Loucy (cell line): ENCODE data around the gene ENC1.

Source experiments
- H2AFZ ChIP-seq: fragments of 200-600 bp; sonication (generic); 2 replicates; pipeline ENCODE4 v1.6.0; 2016; ENCODE audit warnings: antibody characterized with exemption, mild to moderate bottlenecking, low read length, moderate library complexity
- H3F3A ChIP-seq: fragments of 200-600 bp; 2 replicates; pipeline ENCODE4 v1.6.0; 2016; ENCODE audit warnings: antibody characterized with exemption, low read depth, mild to moderate bottlenecking
- H3K27me3 ChIP-seq: fragments of 200-600 bp; sonication (generic); 2 replicates; pipeline ENCODE4 v1.6.1; 2014; ENCODE audit warnings: low read length, mild to moderate bottlenecking; ENCODE audit not compliant: insufficient read depth, poor library complexity, severe bottlenecking
- H3K36me3 ChIP-seq: fragments of 200-600 bp; sonication (generic); 2 replicates; pipeline ENCODE4 v1.6.1; 2016; ENCODE audit warnings: low read length; ENCODE audit not compliant: insufficient read depth
- H3K4me1 ChIP-seq: fragments of 200-600 bp; sonication (generic); 2 replicates; pipeline ENCODE4 v1.5.1; 2014; ENCODE audit warnings: low read length, mild to moderate bottlenecking; ENCODE audit not compliant: insufficient read depth, poor library complexity, severe bottlenecking
- H3K4me2 ChIP-seq: fragments of 200-600 bp; sonication (generic); 2 replicates; pipeline ENCODE4 v1.6.0; 2014; ENCODE audit warnings: antibody characterized with exemption, low read length, low read depth, mild to moderate bottlenecking; ENCODE audit not compliant: poor library complexity, severe bottlenecking
- H3K4me3 ChIP-seq: fragments of 200-600 bp; sonication (generic); 2 replicates; pipeline ENCODE4 v1.5.1; 2014; ENCODE audit warnings: low read length, mild to moderate bottlenecking, mixed read lengths; ENCODE audit not compliant: poor library complexity, severe bottlenecking
- H3K79me2 ChIP-seq: fragments of 200-600 bp; sonication (generic); 2 replicates; pipeline ENCODE4 v1.6.1; 2014; ENCODE audit warnings: low read length; ENCODE audit not compliant: insufficient read depth
- H3K9ac ChIP-seq: fragments of 200-600 bp; sonication (generic); 2 replicates; pipeline ENCODE4 v1.6.0; 2014; ENCODE audit warnings: mild to moderate bottlenecking, low read depth, low read length, moderate library complexity; ENCODE audit not compliant: poor library complexity, severe bottlenecking
- H3K9me2 ChIP-seq: fragments of 200-600 bp; sonication (generic); replicated peaks from 2 replicates; pipeline ENCODE4 v1.6.1; 2016; ENCODE audit warnings: low read depth, low read length, mixed read lengths
- H3K9me3 ChIP-seq: fragments of 200-600 bp; sonication (generic); 2 replicates; pipeline ENCODE4 v1.6.1; 2014; ENCODE audit warnings: mild to moderate bottlenecking, antibody characterized with exemption, low read length, low read depth; ENCODE audit not compliant: insufficient read depth
- H4K20me1 ChIP-seq: fragments of 200-600 bp; sonication (generic); 2 replicates; pipeline ENCODE4 v1.6.0; 2014; ENCODE audit warnings: antibody characterized with exemption, low read length, mild to moderate bottlenecking; ENCODE audit not compliant: insufficient read depth, poor library complexity, severe bottlenecking
- CTCF ChIP-seq: fragments of 200-600 bp; sonication (generic); conservative IDR thresholded peaks from 2 replicates; pipeline ENCODE4 v1.5.1; 2014; ENCODE audit warnings: mild to moderate bottlenecking, antibody characterized with exemption, low read length
- EZH2phosphoT487 ChIP-seq: fragments of 200-600 bp; IDR thresholded peaks from 2 replicates; pipeline ENCODE4 v1.6.1; 2018; ENCODE audit warnings: antibody characterized with exemption, mild to moderate bottlenecking, moderate library complexity, borderline replicate concordance

The ENC1 gene

GRCh38 chr5:74632947-74633356, 7.6 kb downstream of the ENC1 start:
- Histone ChIP-seq H3F3A (no peaks in the 10 kb centered on the region), H2AFZ (no peak overlapping the region), H4K20me1 (peaks cover 5% of the 10 kb centered on the region), H3K27me3 (no peaks in the 10 kb centered on the region), H3K36me3 (peaks cover 47% of the 10 kb centered on the region; the same call in 1 of the 2 replicates), H3K4me2 (peak overlapping the region; percentile 58), H3K9me3 (no peaks in the 10 kb centered on the region), H3K79me2 (peaks cover 72% of the 10 kb centered on the region), H3K4me1 (peaks cover 30% of the 10 kb centered on the region), H3K4me3 (peak overlapping the region; percentile 20), H3K9me2 (no peaks in the 10 kb centered on the region), H3K9ac (no peak overlapping the region)
- TF ChIP-seq EZH2phosphoT487, result no peak

GRCh38 chr5:74631081-74631953, 9.2 kb downstream of the ENC1 start:
- H3K4me3 ChIP-seq, result peak overlapping the region; percentile 33
- H3K27me3 ChIP-seq, result no peaks in the 10 kb centered on the region
- no peak for TF ChIP-seq CTCF
- TF ChIP-seq EZH2phosphoT487, result no peak
- H3K79me2 ChIP-seq, result peaks cover 56% of the 10 kb centered on the region
- no peaks in the 10 kb centered on the region for H3F3A ChIP-seq
- H2AFZ ChIP-seq, result no peak overlapping the region
- no peaks in the 10 kb centered on the region for H3K9me3 ChIP-seq
- peaks cover 24% of the 10 kb centered on the region for H3K4me1 ChIP-seq
- H3K4me2 ChIP-seq, result peak overlapping the region; percentile 58
- no peak overlapping the region for H3K9ac ChIP-seq
- no peaks in the 10 kb centered on the region for H3K9me2 ChIP-seq
- peaks cover 3% of the 10 kb centered on the region for H4K20me1 ChIP-seq
- peaks cover 47% of the 10 kb centered on the region; the same call in 1 of the 2 replicates for H3K36me3 ChIP-seq

GRCh38 chr5:74630453-74631066, 10.0 kb downstream of the ENC1 start:
- Histone ChIP-seq H3K9me3 (no peaks in the 10 kb centered on the region), H3K4me2 (peak overlapping the region; percentile 58), H3K79me2 (peaks cover 48% of the 10 kb centered on the region), H3F3A (no peaks in the 10 kb centered on the region), H3K4me3 (no peak overlapping the region), H3K9me2 (no peaks in the 10 kb centered on the region), H3K4me1 (peaks cover 24% of the 10 kb centered on the region), H3K27me3 (no peaks in the 10 kb centered on the region), H2AFZ (no peak overlapping the region), H3K9ac (no peak overlapping the region), H4K20me1 (peaks cover 3% of the 10 kb centered on the region), H3K36me3 (peaks cover 40% of the 10 kb centered on the region; the same call in 1 of the 2 replicates)
- TF ChIP-seq CTCF (no peak), EZH2phosphoT487 (no peak)
